Measurements from ENCODE around the gene LIX1L. TPM values are rescaled to one million over a fixed set of nuclear protein-coding genes. Genes with fewer than 3 reads are reported as not detected.

LIX1L gene
- polyA plus RNA-seq, 1 donor (not counting 4 experiments of a cell fraction or from before 2014, with no cell fraction given) = 20.0 TPM

DNA sequence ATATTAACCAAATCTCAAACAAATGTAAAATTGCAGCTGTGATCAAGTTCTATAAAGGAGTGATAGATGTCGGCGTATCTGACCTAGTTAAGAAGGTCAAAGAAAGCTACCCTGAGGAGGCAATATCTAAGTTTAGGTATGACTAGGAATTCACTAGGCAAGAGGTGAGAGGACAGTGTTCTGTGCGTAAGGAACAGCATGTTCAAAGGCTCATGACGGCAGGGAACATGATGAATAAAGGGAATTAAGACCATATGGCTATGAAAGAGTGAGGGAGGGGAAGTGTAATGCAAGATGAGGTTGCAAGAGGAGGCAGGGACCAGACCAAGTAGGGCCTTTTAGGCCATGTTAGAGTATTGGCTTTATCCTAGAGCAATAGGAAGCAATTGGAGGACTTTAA lies 8.6 kb downstream of the LIX1L start:
- Histone ChIP-seq H3K79me2 (ENCODE audit: control insufficient read depth, insufficient read depth, low read length) (peaks cover 2% of the 10 kb centered on the region), H4K20me1 (ENCODE audit: control insufficient read depth, extremely low read depth, insufficient read depth, low read length) (no peaks in the 10 kb centered on the region), H3K27ac (ENCODE audit: control insufficient read depth, insufficient read depth, low read length) (no peak overlapping the region), H3K4me3 (ENCODE audit: control insufficient read depth in 2 of 3, extremely low read depth in 1 of 3, insufficient read depth in 2 of 3, low read depth in 1 of 3, low read length in 3 of 3) (no peak overlapping the region), H2AFZ (ENCODE audit: control insufficient read depth, low read length) (no peak overlapping the region), H3K4me1 (ENCODE audit: control insufficient read depth, extremely low read depth, insufficient read depth, low read length) (no peaks in the 10 kb centered on the region), H3K4me2 (ENCODE audit: control insufficient read depth, extremely low read depth, insufficient read depth, low read depth, low read length) (no peak overlapping the region), H3K9me1 (ENCODE audit: control insufficient read depth, extremely low read depth, insufficient read depth, low read length) (no peaks in the 10 kb centered on the region), H3K36me3 (ENCODE audit: control insufficient read depth in 2 of 2, extremely low read depth in 1 of 2, insufficient read depth in 2 of 2, low read length in 2 of 2) (no peaks in the 10 kb centered on the region), H3K9ac (ENCODE audit: control insufficient read depth, extremely low read depth, insufficient read depth, low read length) (no peak overlapping the region), H3K9me3 (ENCODE audit: control insufficient read depth, low read depth, low read length) (no peaks in the 10 kb centered on the region), H3K27me3 (ENCODE audit: control insufficient read depth, extremely low read depth, insufficient read depth, low read length) (no peaks in the 10 kb centered on the region)
- FAIRE-seq (no peak), DNase-seq (ENCODE audit: low read depth, low spot score) (no peak)
- TF ChIP-seq, protein P1, sequence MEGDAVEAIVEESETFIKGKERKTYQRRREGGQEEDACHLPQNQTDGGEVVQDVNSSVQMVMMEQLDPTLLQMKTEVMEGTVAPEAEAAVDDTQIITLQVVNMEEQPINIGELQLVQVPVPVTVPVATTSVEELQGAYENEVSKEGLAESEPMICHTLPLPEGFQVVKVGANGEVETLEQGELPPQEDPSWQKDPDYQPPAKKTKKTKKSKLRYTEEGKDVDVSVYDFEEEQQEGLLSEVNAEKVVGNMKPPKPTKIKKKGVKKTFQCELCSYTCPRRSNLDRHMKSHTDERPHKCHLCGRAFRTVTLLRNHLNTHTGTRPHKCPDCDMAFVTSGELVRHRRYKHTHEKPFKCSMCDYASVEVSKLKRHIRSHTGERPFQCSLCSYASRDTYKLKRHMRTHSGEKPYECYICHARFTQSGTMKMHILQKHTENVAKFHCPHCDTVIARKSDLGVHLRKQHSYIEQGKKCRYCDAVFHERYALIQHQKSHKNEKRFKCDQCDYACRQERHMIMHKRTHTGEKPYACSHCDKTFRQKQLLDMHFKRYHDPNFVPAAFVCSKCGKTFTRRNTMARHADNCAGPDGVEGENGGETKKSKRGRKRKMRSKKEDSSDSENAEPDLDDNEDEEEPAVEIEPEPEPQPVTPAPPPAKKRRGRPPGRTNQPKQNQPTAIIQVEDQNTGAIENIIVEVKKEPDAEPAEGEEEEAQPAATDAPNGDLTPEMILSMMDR (optimal IDR thresholded peaks at IDR 0.05 in 1 of 3, IDR thresholded peaks at IDR 0.05 in 1 of 3, conservative IDR thresholded peaks at IDR 0.05 in 1 of 3; ENCODE audit: extremely low read depth in 1 of 3, insufficient read depth in 2 of 3, low read length in 3 of 3) = no peak
- no peak for TF ChIP-seq EZH2 (IDR thresholded peaks at IDR 0.05; ENCODE audit: low read length)
- dilution Hi-C loops (cut with MboI; ENCODE audit: extremely low pct_ligation_motif_present, low sequenced_read_pairs) = no loop called here

DNA sequence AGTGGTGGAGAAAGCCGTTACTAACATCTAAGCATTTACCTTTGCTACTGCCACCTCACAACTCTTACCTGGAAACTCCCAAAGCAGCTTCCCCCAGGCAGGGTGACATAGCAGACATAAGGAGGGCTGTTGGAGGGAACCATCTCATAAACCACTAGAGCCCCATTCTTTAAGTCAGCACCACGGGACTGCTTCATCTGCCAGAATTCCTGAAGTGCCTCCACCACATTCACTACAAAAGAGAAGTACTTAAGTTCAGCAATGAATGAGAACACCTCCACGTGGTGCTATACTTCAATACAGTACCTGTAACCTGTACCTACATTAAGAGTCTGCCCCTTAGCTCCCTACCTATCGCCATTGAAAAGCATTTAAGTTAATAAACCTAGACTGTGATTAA lies 10.3 kb downstream of the LIX1L start:
- no peaks in the 10 kb centered on the region for H3K36me3 ChIP-seq (ENCODE audit: control insufficient read depth in 2 of 2, extremely low read depth in 1 of 2, insufficient read depth in 2 of 2, low read length in 2 of 2)
- H3K4me2 ChIP-seq (ENCODE audit: control insufficient read depth, extremely low read depth, insufficient read depth, low read depth, low read length) = no peak overlapping the region
- H3K27ac ChIP-seq (ENCODE audit: control insufficient read depth, insufficient read depth, low read length) = no peak overlapping the region
- dilution Hi-C loops (cut with MboI; ENCODE audit: extremely low pct_ligation_motif_present, low sequenced_read_pairs) = no loop called here
- no peaks in the 10 kb centered on the region for H4K20me1 ChIP-seq (ENCODE audit: control insufficient read depth, extremely low read depth, insufficient read depth, low read length)
- H3K79me2 ChIP-seq (ENCODE audit: control insufficient read depth, insufficient read depth, low read length) = no peaks in the 10 kb centered on the region
- FAIRE-seq (no peak), DNase-seq (ENCODE audit: low read depth, low spot score) (no peak)
- H3K9me3 ChIP-seq (ENCODE audit: control insufficient read depth, low read depth, low read length) = no peaks in the 10 kb centered on the region
- no peak overlapping the region for H2AFZ ChIP-seq (ENCODE audit: control insufficient read depth, low read length)
- no peak overlapping the region for H3K9ac ChIP-seq (ENCODE audit: control insufficient read depth, extremely low read depth, insufficient read depth, low read length)
- no peaks in the 10 kb centered on the region for H3K27me3 ChIP-seq (ENCODE audit: control insufficient read depth, extremely low read depth, insufficient read depth, low read length)
- H3K4me3 ChIP-seq (ENCODE audit: control insufficient read depth in 2 of 3, extremely low read depth in 1 of 3, insufficient read depth in 2 of 3, low read depth in 1 of 3, low read length in 3 of 3) = no peak overlapping the region
- no peaks in the 10 kb centered on the region for H3K4me1 ChIP-seq (ENCODE audit: control insufficient read depth, extremely low read depth, insufficient read depth, low read length)
- TF ChIP-seq, protein P1 (optimal IDR thresholded peaks at IDR 0.05 in 1 of 3, IDR thresholded peaks at IDR 0.05 in 1 of 3, conservative IDR thresholded peaks at IDR 0.05 in 1 of 3; ENCODE audit: extremely low read depth in 1 of 3, insufficient read depth in 2 of 3, low read length in 3 of 3) = no peak
- no peak for TF ChIP-seq EZH2 (IDR thresholded peaks at IDR 0.05; ENCODE audit: low read length)
- H3K9me1 ChIP-seq (ENCODE audit: control insufficient read depth, extremely low read depth, insufficient read depth, low read length) = no peaks in the 10 kb centered on the region
